ENCODE data around the gene CHAD. TPM values are rescaled to one million over a fixed set of nuclear protein-coding genes. Genes with fewer than 3 reads are reported as not detected.

The CHAD gene
- total RNA-seq, 1 experiment from 2014 or later, result 0.57 TPM

DNA sequence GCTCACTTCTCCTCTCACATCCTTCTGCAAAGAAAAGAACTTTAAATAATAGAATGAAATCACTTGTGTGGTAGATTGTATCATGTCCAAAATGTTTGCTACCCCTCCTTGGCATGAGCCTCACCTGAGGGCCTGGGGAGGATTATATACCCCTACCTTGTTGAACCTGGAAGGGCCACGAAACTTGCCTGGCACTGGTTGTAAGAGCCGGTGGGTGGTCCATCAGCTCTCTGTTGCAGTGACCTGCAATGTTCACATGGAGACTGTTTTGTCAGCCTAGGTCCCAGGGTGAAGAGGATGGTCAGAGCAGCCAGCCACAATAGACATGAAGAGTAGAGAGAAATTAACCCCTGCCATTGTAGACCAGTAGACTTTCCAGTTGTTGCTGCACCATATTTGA is 20.2 kb upstream of the CHAD start:
- H3K23me2 ChIP-seq (ENCODE audit: insufficient read length, low read depth, low read length, poor library complexity, severe bottlenecking), result no peaks in the 10 kb centered on the region
- H2BK20ac ChIP-seq (ENCODE audit: low read depth, low read length, poor library complexity, severe bottlenecking), result no peak overlapping the region
- Mint-ChIP-seq H3K9me3 (no peaks in the 10 kb centered on the region), H3K4me1 (peaks cover 9 to 15% of the 10 kb centered on the region in 2 experiments), H3K36me3 (ENCODE audit: insufficient read depth in 1 of 3, low read depth in 3 of 3) (peaks cover 0 to 22% (median 15%) of the 10 kb centered on the region in 3 experiments; a peak in 6 of 7 replicates), H3K27me3 (ENCODE audit: low read depth) (peaks cover 3% of the 10 kb centered on the region; the same call in 1 of the 2 replicates), H3K27ac (no peak overlapping the region; a peak in 1 of 7 replicates), H3K4me3 (no peak overlapping the region)
- no peak overlapping the region for H3T11ph ChIP-seq (ENCODE audit: low read length)
- H3K23ac ChIP-seq (ENCODE audit: insufficient read length, low read depth, low read length), result no peak overlapping the region
- WGBS (ENCODE audit: extremely low coverage, insufficient read length, low lambda C conversion rate), result no CpG with 5 or more reads among the region's 2 CpGs
- no peak overlapping the region for H3K27ac ChIP-seq (ENCODE audit: insufficient read length, low read depth, low read length)
- H4K5ac ChIP-seq (ENCODE audit: insufficient read length, low read depth, low read length), result no peak overlapping the region
- H4K91ac ChIP-seq (ENCODE audit: insufficient read length, low read depth, low read length), result no peak overlapping the region
- H3K9me3 ChIP-seq (ENCODE audit: control insufficient read depth, low read depth, low read length), result no peaks in the 10 kb centered on the region
- no peak overlapping the region for H2BK5ac ChIP-seq (ENCODE audit: insufficient read length, low read length)
- H3K79me1 ChIP-seq (ENCODE audit: insufficient read depth, low read depth, low read length, poor library complexity, severe bottlenecking), result no peaks in the 10 kb centered on the region
- H3K9ac ChIP-seq (ENCODE audit: extremely low read depth, insufficient read length, low read length), result no peak overlapping the region
- H2BK120ac ChIP-seq (ENCODE audit: low read depth, low read length, poor library complexity, severe bottlenecking), result no peak overlapping the region
- no peak overlapping the region for H3K4me2 ChIP-seq (ENCODE audit: insufficient read depth, insufficient read length, low read length)
- TF ChIP-seq, protein P1, sequence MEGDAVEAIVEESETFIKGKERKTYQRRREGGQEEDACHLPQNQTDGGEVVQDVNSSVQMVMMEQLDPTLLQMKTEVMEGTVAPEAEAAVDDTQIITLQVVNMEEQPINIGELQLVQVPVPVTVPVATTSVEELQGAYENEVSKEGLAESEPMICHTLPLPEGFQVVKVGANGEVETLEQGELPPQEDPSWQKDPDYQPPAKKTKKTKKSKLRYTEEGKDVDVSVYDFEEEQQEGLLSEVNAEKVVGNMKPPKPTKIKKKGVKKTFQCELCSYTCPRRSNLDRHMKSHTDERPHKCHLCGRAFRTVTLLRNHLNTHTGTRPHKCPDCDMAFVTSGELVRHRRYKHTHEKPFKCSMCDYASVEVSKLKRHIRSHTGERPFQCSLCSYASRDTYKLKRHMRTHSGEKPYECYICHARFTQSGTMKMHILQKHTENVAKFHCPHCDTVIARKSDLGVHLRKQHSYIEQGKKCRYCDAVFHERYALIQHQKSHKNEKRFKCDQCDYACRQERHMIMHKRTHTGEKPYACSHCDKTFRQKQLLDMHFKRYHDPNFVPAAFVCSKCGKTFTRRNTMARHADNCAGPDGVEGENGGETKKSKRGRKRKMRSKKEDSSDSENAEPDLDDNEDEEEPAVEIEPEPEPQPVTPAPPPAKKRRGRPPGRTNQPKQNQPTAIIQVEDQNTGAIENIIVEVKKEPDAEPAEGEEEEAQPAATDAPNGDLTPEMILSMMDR (conservative IDR thresholded peaks at IDR 0.05), result no peak
- H4K8ac ChIP-seq (replicated peaks; ENCODE audit: insufficient read length, low read depth, low read length), result no peak overlapping the region
- H3K56ac ChIP-seq (ENCODE audit: insufficient read length, low read depth, low read length), result no peak overlapping the region
- no peak overlapping the region for H2BK12ac ChIP-seq (ENCODE audit: insufficient read length, low read depth, low read length)
- H2BK15ac ChIP-seq (ENCODE audit: low read depth, low read length), result no peak overlapping the region
- H2AK5ac ChIP-seq (ENCODE audit: insufficient read length, low read length), result no peak overlapping the region
- H3K14ac ChIP-seq (ENCODE audit: insufficient read depth, low read length), result no peak overlapping the region
- no peak overlapping the region for H2AFZ ChIP-seq (ENCODE audit: low read length)
- no peak overlapping the region for H3K4ac ChIP-seq (ENCODE audit: low read depth, low read length)
- H3K27me3 ChIP-seq (ENCODE audit: insufficient read depth, low read length), result no peaks in the 10 kb centered on the region
- no peak overlapping the region for H3K18ac ChIP-seq (ENCODE audit: insufficient read length, low read depth, low read length)
- H3K4me1 ChIP-seq (ENCODE audit: insufficient read depth, low read length), result no peaks in the 10 kb centered on the region
- H4K20me1 ChIP-seq (ENCODE audit: control insufficient read depth, insufficient read depth, insufficient read length), result no peaks in the 10 kb centered on the region
- no peak for DNase-seq
- H3K79me2 ChIP-seq (ENCODE audit: insufficient read depth, low read length), result no peaks in the 10 kb centered on the region

Measured in H9 (cell line).